Nephron (organoid): ENCODE data around the gene GABARAP.

Experiments
- H3K27ac Mint-ChIP-seq, 3 experiments: 2 replicates each; pipeline ENCODE4 v1.8.0; 2020; ENCODE audit warnings: mixed read lengths in 3 of 3, mild to moderate bottlenecking in 2 of 3, moderate library complexity in 1 of 3
- H3K27me3 Mint-ChIP-seq: 2 replicates; pipeline ENCODE4 v1.8.0; 2021; ENCODE audit warnings: low read depth, mild to moderate bottlenecking, moderate library complexity, mixed read lengths
- H3K36me3 Mint-ChIP-seq: 2 replicates; pipeline ENCODE4 v1.8.0; 2020; ENCODE audit warnings: low read depth, mixed read lengths
- H3K4me1 Mint-ChIP-seq: 2 replicates; pipeline ENCODE4 v1.8.0; 2020; ENCODE audit warnings: mixed read lengths
- H3K4me3 Mint-ChIP-seq, 3 experiments: 2 replicates each; pipeline ENCODE4 v1.8.0; 2020; ENCODE audit warnings: mild to moderate bottlenecking in 3 of 3, mixed read lengths in 3 of 3, moderate library complexity in 2 of 3
- H3K9me3 Mint-ChIP-seq: 2 replicates; pipeline ENCODE4 v1.8.0; 2020; ENCODE audit warnings: mixed read lengths
- CTCF ChIP-seq, 3 experiments: fragments of 200-600 bp; sonication (generic); IDR thresholded peaks; one replicate each; pipeline ENCODE4 v1.5.0; 2021; ENCODE audit warnings: antibody characterized with exemption in 3 of 3; ENCODE audit not compliant: unreplicated experiment in 3 of 3

GABARAP gene

GRCh38 chr17:7216242-7217112 lies 25.8 kb downstream of the GABARAP start:
- Mint-ChIP-seq H3K4me1 (peaks cover 77% of the 10 kb centered on the region), H3K9me3 (no peaks in the 10 kb centered on the region), H3K4me3 (peak overlapping the region; percentile 86 to 90 (median 89)), H3K27me3 (peaks cover 4% of the 10 kb centered on the region), H3K27ac (peak overlapping the region; percentile 76 to 95 (median 89)), H3K36me3 (peaks cover 5% of the 10 kb centered on the region)
- TF ChIP-seq CTCF (IDR thresholded peaks at IDR 0.05; ENCODE audit: unreplicated experiment in 3 of 3): no peak

- peaks cover 5% of the 10 kb centered on the region for H3K36me3 Mint-ChIP-seq
- peak overlapping the region; percentile 89 to 96 (median 95) for H3K27ac Mint-ChIP-seq
- H3K9me3 Mint-ChIP-seq: no peaks in the 10 kb centered on the region
- peak overlapping the region; percentile 86 to 90 (median 89) for H3K4me3 Mint-ChIP-seq
- no peak for TF ChIP-seq CTCF (IDR thresholded peaks at IDR 0.05; ENCODE audit: unreplicated experiment in 3 of 3)
- H3K4me1 Mint-ChIP-seq: peaks cover 70% of the 10 kb centered on the region
- peaks cover 4% of the 10 kb centered on the region for H3K27me3 Mint-ChIP-seq
These were observed 26.5 kb downstream of the GABARAP start for GRCh38 chr17:7215652-7216180.

- H3K27me3 Mint-ChIP-seq: peaks cover 4% of the 10 kb centered on the region
- H3K27ac Mint-ChIP-seq: peak overlapping the region; percentile 89 to 96 (median 95)
- TF ChIP-seq CTCF (IDR thresholded peaks at IDR 0.05; ENCODE audit: unreplicated experiment in 3 of 3): peak in 1 of 3 experiments; percentile 2
- H3K4me1 Mint-ChIP-seq: peaks cover 69% of the 10 kb centered on the region
- H3K9me3 Mint-ChIP-seq: no peaks in the 10 kb centered on the region
- peak overlapping the region; percentile 86 to 90 (median 89) for H3K4me3 Mint-ChIP-seq
- H3K36me3 Mint-ChIP-seq: peaks cover 5% of the 10 kb centered on the region
These were observed 27.1 kb downstream of the GABARAP start for GRCh38 chr17:7215136-7215638.

- Mint-ChIP-seq H3K4me3 (peak overlapping the region; percentile 86 to 90 (median 89)), H3K36me3 (peaks cover 5% of the 10 kb centered on the region), H3K9me3 (no peaks in the 10 kb centered on the region), H3K27ac (peak overlapping the region; percentile 89 to 96 (median 95)), H3K4me1 (peaks cover 70% of the 10 kb centered on the region), H3K27me3 (peaks cover 4% of the 10 kb centered on the region)
- TF ChIP-seq CTCF (IDR thresholded peaks at IDR 0.05; ENCODE audit: unreplicated experiment in 3 of 3): peak; percentile 49 to 67 (median 54)
These were observed 27.7 kb downstream of the GABARAP start for GRCh38 chr17:7214300-7215135.

DNA sequence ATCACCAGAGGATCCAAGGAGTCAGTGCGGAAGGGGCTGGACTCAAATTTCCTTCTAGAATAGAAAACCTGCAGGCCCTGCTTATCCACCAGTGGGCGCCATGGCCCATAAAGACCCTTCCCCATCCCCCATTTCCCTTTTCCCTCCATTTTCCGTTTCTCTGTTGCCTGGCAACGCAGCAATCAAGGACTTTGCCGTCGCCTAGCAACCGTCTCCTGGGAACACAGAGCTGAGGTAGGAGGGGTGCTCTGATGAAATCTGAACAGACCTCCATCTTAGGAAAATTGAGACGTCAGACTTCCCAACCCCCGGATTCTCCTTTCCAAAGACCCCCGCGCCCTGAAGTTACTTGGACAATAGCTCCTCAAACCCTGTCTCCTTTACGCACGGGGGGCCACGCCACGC lies 28.4 kb downstream of the GABARAP start:
- Mint-ChIP-seq H3K9me3 (no peaks in the 10 kb centered on the region), H3K36me3 (peaks cover 5% of the 10 kb centered on the region)
- peak; percentile 76 to 80 (median 78) for TF ChIP-seq CTCF (IDR thresholded peaks at IDR 0.05; ENCODE audit: unreplicated experiment in 3 of 3)

More for the DNA sequence above, 28.4 kb downstream of the GABARAP start:
- Mint-ChIP-seq H3K4me3 (peak overlapping the region; percentile 86 to 90 (median 89)), H3K4me1 (peaks cover 64% of the 10 kb centered on the region), H3K27ac (peak overlapping the region; percentile 89 to 96 (median 95)), H3K27me3 (peaks cover 3% of the 10 kb centered on the region)
